DMS79 treated with DMSO at 0.1 percent for 48 hours (cell line): ENCODE results near the gene RELL2.

Source experiments
- DNase-seq: peaks from one replicate; lab custom pipeline; 2025; lab: John Stamatoyannopoulos, UW

Gene RELL2

GRCh38 chr5:141680178-141680577, 43.4 kb downstream of the RELL2 start:
- DNase-seq, result no peak

- DNase-seq, result no peak
Observed at GRCh38 chr5:141680751-141681201, 44.0 kb downstream of the RELL2 start.

GRCh38 chr5:141681295-141681694, 44.5 kb downstream of the RELL2 start:
- DNase-seq, result no peak

- DNase-seq, result peak; percentile 11
Observed at GRCh38 chr5:141681695-141682641, 45.2 kb downstream of the RELL2 start, which contains the start of gene ARAP3. TSS of gene ARAP3 (minus strand) at chr5:141682230. CDS start at chr5:141680486, 1,744 bp downstream.

GRCh38 chr5:141683596-141684141, 46.9 kb downstream of the RELL2 start:
- no peak for DNase-seq

GRCh38 chr5:141685591-141685990, 48.8 kb downstream of the RELL2 start:
- DNase-seq, result no peak

- DNase-seq, result no peak
Observed at GRCh38 chr5:141686648-141687416, 50.0 kb downstream of the RELL2 start.
